Activated CD4-positive, alpha-beta T cell treated with anti-CD3 and anti-CD28 coated beads, Interleukin-2, amount 10 ng/mL, durations not matched to agents 24 days and 14 days (primary cell): ENCODE results near the gene HELB. TPM values are rescaled to one million over a fixed set of nuclear protein-coding genes. Genes with fewer than 3 reads are reported as not detected.
"Not testable (repeated sequence)": the region's sequence is repeated elsewhere in the genome, so short reads cannot be mapped to it uniquely, and the experiment has no call there.

Experiments used
- DNase-seq: peaks from one replicate; pipeline ENCODE4 v3.0.0; 2022
- H3K27ac Mint-ChIP-seq: one replicate; pipeline ENCODE4 v1.8.0; 2022; ENCODE audit warnings: mild to moderate bottlenecking, mixed read lengths
- H3K27me3 Mint-ChIP-seq: one replicate; pipeline ENCODE4 v1.8.0; 2022; ENCODE audit warnings: mixed read lengths
- H3K36me3 Mint-ChIP-seq: one replicate; pipeline ENCODE4 v1.8.0; 2022; ENCODE audit warnings: low read depth, mild to moderate bottlenecking, mixed read lengths
- H3K4me1 Mint-ChIP-seq: one replicate; pipeline ENCODE4 v1.8.0; 2021; ENCODE audit warnings: mixed read lengths
- H3K4me3 Mint-ChIP-seq: one replicate; pipeline ENCODE4 v1.8.0; 2022; ENCODE audit warnings: mild to moderate bottlenecking, moderate library complexity, mixed read lengths
- H3K9me3 Mint-ChIP-seq: one replicate; pipeline ENCODE4 v1.8.0; 2021; ENCODE audit warnings: mixed read lengths
- intact Hi-C: fragments of 100-400 bp; cut with micrococcal nuclease; formaldehyde crosslinking; loops from one replicate; pipeline ENCODE4 v1.15.1; 2023
- total RNA-seq: library from RNA; stranded (reverse); gene quantifications from 2 replicates; pipeline ENCODE4 v1.2.3, GENCODE V29; 2022

Gene HELB
- total RNA-seq, 1 donor from 2014 or later = 21.4 TPM

DNA sequence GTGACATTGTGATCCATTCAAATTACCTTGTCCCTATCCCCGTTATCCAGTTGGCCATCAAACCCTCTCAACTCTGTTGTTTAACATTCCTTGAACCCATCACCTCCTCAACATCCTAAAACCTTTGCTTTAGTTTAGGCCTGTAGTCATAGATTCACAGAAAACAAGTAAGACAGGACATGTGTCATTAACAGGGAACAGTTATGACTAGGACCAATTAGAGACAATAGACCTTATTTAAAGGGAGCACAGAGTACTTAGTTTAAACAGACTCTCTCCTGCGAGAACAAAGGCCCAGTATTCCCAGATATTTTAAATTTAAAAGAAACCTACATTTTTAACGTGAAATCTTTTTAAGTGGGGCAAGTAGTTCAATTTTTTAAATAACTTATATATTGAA, 20.0 kb upstream of the HELB start:
- Mint-ChIP-seq H3K9me3 (peaks cover 10% of the 10 kb centered on the region), H3K36me3 (peaks cover 6% of the 10 kb centered on the region), H3K4me3 (no peak overlapping the region), H3K4me1 (peaks cover 26% of the 10 kb centered on the region), H3K27me3 (no peaks in the 10 kb centered on the region), H3K27ac (no peak overlapping the region)
- intact Hi-C loops = no loop called here
- DNase-seq = no peak

DNA sequence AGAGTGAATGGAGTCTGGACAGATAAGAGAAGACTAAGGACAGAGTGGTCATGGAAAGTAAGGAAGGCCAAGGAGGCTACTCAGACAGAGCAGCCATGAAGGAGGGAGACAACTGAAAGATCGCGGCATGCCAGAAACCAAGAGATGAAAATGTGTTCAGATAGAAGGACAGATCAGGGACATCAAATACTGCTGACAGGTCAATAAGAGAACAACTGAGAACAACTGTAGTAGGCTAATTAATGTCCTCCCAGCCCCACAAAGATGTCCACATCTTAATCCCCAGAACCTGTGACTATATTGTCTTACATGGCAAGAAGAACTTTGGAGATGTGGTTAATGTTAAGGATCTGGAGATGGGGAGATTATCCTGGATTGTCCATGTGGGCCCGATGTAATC, 15.0 kb upstream of the HELB start:
- Mint-ChIP-seq H3K36me3 (peaks cover 4% of the 10 kb centered on the region), H3K27ac (peak overlapping the region; percentile 25), H3K4me3 (peak overlapping the region; percentile 2), H3K4me1 (peaks cover 60% of the 10 kb centered on the region), H3K9me3 (peaks cover 4% of the 10 kb centered on the region), H3K27me3 (no peaks in the 10 kb centered on the region)
- DNase-seq = no peak
- intact Hi-C loops = loop anchor here (5.0 kb wide), 1 partner anchor 155 kb away; the partner anchor contains the start of gene LLPH

DNA sequence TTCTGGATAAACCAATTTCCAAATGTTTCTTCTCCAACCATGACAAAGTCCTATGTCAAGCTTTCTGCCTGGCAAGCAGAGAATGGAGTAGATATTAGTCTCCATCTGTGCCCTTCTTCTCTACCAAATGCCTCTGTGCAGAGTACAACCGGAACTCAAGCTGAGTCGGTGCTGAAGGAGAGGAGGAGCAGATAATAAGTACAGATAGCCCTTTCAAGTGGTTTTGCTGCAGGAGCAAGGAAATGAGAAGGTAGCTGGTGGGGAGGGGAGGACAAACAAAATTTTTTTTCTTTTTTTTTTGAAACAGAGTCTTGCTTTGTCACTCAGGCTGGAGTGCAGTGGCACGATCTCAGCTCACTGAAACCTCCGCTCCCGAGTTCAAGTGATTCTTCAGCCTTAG, 14.2 kb upstream of the HELB start:
- H3K9me3 Mint-ChIP-seq = peaks cover 7% of the 10 kb centered on the region
- DNase-seq = peak; percentile 91
- intact Hi-C loops = loop anchor here (1.0 to 5.0 kb wide), 2 partner anchors 14 to 156 kb away; partner anchors contain the start of genes HELB and LLPH
- H3K4me1 Mint-ChIP-seq = peaks cover 60% of the 10 kb centered on the region
- peak overlapping the region; percentile 2 for H3K4me3 Mint-ChIP-seq
- H3K36me3 Mint-ChIP-seq = peaks cover 4% of the 10 kb centered on the region
- peak overlapping the region; percentile 85 for H3K27ac Mint-ChIP-seq
- H3K27me3 Mint-ChIP-seq = no peaks in the 10 kb centered on the region

DNA sequence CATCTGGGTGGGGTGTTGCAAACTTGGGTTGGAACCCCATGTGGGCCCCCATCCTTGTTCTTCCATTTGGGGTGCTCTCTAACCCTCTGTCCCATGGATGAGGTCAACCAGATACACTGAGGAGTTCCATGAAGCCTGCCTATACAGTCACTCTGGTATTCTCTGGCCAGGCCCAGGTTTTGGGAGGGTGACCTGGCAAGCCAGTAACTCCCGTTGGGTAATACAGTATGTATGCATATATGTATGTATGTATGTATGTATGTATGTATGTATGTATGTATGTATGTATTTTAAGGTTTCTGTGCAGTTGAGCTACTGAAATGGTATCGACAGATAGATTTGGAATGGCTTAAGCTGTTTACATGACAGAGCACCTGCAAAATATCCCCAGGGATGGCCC, 12.8 kb upstream of the HELB start:
- intact Hi-C loops = loop anchor here (5.0 kb wide), 1 partner anchor 157 kb away; the partner anchor contains the start of gene LLPH
- H3K4me3 Mint-ChIP-seq = no peak overlapping the region
- peaks cover 54% of the 10 kb centered on the region for H3K4me1 Mint-ChIP-seq
- H3K27ac Mint-ChIP-seq = peak overlapping the region; percentile 14
- peaks cover 5% of the 10 kb centered on the region for H3K36me3 Mint-ChIP-seq
- peaks cover 3% of the 10 kb centered on the region for H3K9me3 Mint-ChIP-seq
- no peaks in the 10 kb centered on the region for H3K27me3 Mint-ChIP-seq
- no peak for DNase-seq

DNA sequence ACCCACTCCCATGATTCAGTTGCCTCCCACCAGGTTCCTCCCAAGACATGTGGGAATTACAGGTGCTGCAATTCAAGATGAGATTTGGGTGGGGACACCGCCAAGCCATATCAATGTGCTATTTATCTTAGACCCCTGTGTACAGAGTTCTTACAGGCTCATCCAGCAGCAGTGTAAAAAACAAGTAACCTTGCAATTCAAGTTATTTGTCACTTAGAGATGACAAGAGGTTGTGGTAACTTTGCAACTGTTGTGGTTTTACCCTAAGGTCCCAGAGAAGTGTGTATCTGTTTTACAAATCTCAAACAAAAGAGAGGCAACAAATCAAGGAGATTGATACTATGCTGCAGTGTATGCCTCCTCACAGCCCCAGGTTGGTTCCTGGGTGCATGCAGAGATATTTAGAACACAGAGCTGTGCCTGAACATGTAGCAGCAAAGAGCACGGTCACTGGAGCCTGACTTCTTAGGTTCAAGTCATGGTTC, 11.5 kb upstream of the HELB start:
- peaks cover 56% of the 10 kb centered on the region for H3K4me1 Mint-ChIP-seq
- no peaks in the 10 kb centered on the region for H3K27me3 Mint-ChIP-seq
- H3K9me3 Mint-ChIP-seq = peaks cover 3% of the 10 kb centered on the region
- H3K36me3 Mint-ChIP-seq = peaks cover 5% of the 10 kb centered on the region
- intact Hi-C loops = no loop called here
- peak overlapping the region; percentile 47 for H3K4me3 Mint-ChIP-seq
- peak; percentile 86 for DNase-seq
- peak overlapping the region; percentile 89 for H3K27ac Mint-ChIP-seq

DNA sequence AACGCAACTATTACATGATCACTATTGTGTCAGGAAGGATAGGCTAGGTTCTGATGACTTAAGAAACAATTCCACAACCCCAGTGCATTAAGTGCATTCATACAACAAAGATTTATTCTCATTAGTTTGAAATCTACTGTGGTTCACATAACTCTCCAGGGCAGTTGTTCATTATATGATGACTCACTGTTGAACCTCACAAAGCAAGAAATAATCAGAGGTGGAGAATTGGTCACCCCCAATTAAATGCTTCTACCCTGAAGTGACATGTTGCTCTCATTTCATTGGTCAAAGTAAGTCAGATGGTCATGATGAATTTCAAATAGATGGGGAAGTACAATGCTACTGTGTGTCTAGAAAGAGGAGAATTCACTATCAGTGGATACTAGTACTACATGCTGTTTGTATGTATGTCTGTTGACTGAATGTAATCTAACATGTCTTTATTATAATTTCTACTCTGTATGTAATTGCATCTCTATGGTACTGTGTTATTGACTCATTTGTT, 6.1 kb upstream of the HELB start:
- Mint-ChIP-seq H3K27me3 (no peaks in the 10 kb centered on the region), H3K4me1 (peaks cover 32% of the 10 kb centered on the region), H3K27ac (no peak overlapping the region), H3K36me3 (peaks cover 3% of the 10 kb centered on the region), H3K9me3 (peaks cover 3% of the 10 kb centered on the region), H3K4me3 (no peak overlapping the region)
- intact Hi-C loops = no loop called here
- peak; percentile 19 for DNase-seq

DNA sequence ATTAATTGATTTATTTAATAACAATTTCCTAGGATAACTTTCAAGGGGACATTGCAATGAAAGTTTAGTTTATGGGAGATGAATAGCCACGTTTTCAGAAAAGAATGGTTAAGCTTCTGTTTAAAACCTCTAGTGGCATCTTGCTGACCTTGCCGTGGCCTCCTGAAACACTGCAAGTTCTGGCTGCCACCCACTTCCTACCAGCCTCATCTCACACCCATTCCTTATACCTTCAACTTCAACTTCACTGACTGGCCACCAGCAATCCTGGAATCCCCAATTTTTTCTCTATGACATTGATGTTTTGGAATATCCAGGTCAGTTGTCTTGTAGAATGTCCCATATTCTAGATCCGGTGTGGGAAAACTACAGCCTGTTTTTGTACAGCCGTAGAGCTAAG, 5.2 kb upstream of the HELB start:
- intact Hi-C loops = no loop called here
- DNase-seq = peak; percentile 57

DNA sequence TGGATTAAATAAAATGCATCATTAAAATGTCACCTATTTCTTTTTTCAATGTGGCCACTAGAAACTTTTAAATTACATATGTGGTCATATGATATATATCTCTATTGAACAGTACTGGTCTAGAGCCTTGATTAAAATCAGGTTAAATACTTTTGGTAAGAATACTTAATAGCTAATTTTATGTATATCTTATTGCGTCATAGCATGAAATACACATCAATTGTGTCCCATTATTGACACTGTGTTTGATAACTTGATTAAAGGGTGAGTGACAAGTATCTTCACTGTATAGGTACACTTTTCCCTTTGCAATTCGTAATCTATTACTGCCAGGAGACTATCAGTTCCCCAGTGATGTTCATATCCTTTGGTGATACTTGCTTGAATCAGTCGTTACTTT, 4.4 kb upstream of the HELB start:
- Mint-ChIP-seq H3K9me3 (no peaks in the 10 kb centered on the region), H3K27ac (no peak overlapping the region), H3K27me3 (no peaks in the 10 kb centered on the region), H3K36me3 (peaks cover 3% of the 10 kb centered on the region), H3K4me1 (peaks cover 33% of the 10 kb centered on the region), H3K4me3 (no peak overlapping the region)
- intact Hi-C loops = no loop called here
- DNase-seq = no peak

More for the DNA sequence above, 5.2 kb upstream of the HELB start:
- no peaks in the 10 kb centered on the region for H3K27me3 Mint-ChIP-seq
- no peak overlapping the region for H3K4me3 Mint-ChIP-seq
- H3K4me1 Mint-ChIP-seq = peaks cover 31% of the 10 kb centered on the region
- peaks cover 3% of the 10 kb centered on the region for H3K9me3 Mint-ChIP-seq
- no peak overlapping the region for H3K27ac Mint-ChIP-seq
- H3K36me3 Mint-ChIP-seq = peaks cover 1% of the 10 kb centered on the region

DNA sequence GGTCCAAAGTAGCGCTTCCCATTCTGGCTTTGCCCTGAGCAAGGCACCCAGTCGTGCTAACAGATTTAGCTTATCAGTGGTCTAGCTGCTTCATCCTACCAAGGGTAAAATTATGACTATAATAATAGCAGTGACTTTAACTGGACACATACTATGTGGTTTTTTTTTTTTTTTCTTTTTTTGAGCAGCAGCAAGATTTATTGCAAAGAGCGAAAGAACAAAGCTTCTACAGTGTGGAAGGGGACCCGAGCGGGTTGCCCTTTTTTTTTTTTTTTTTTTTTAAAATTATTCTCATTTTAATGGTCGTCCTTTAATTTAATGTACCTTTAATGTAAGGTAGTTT, 505 bp downstream of the HELB start:
- H3K36me3 Mint-ChIP-seq = peaks cover 32% of the 10 kb centered on the region
- no peaks in the 10 kb centered on the region for H3K9me3 Mint-ChIP-seq
- intact Hi-C loops = loop anchor here (1.0 to 10.0 kb wide), 6 partner anchors 14 to 1690 kb away; partner anchors contain the start of genes LEMD3, RASSF3 and TMBIM4
- H3K27ac Mint-ChIP-seq = peak overlapping the region; percentile 100
- peak overlapping the region; percentile 99 for H3K4me3 Mint-ChIP-seq
- peaks cover 44% of the 10 kb centered on the region for H3K4me1 Mint-ChIP-seq
- no peak for DNase-seq
- H3K27me3 Mint-ChIP-seq = no peaks in the 10 kb centered on the region

DNA sequence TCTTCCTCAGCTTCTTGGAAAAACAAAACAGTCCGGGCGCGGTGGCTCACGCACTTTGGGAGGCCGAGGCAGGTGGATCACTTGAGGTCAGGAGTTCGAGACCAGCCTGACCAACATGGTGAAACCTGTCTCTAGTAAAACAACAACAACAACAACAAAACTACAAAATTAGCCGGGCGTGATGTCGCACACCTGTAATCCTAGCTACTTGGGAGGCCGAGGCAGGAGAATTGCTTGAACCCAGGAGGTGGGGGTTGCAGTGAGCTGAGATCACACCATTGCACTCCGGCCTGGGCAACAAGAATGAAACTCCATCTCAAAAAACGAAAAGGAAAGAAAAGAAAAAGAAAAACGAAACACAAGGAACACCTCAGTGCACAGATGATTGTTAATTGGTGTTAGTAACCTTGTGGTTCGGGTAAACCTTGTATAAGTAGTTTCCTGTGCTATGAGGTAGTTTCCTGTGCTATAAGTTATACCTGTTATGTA, 1.1 kb downstream of the HELB start:
- intact Hi-C loops = loop anchor here (5.0 to 10.0 kb wide), 3 partner anchors 639 to 1691 kb away; partner anchors contain the start of genes LEMD3 and RASSF3
- peak overlapping the region; percentile 99 for H3K4me3 Mint-ChIP-seq
- H3K27me3 Mint-ChIP-seq, H3K9me3 Mint-ChIP-seq: not testable (repeated sequence)
- peak overlapping the region; percentile 100 for H3K27ac Mint-ChIP-seq
- peaks cover 37% of the 10 kb centered on the region for H3K36me3 Mint-ChIP-seq
- peak; percentile 83 for DNase-seq
- H3K4me1 Mint-ChIP-seq = peaks cover 47% of the 10 kb centered on the region

DNA sequence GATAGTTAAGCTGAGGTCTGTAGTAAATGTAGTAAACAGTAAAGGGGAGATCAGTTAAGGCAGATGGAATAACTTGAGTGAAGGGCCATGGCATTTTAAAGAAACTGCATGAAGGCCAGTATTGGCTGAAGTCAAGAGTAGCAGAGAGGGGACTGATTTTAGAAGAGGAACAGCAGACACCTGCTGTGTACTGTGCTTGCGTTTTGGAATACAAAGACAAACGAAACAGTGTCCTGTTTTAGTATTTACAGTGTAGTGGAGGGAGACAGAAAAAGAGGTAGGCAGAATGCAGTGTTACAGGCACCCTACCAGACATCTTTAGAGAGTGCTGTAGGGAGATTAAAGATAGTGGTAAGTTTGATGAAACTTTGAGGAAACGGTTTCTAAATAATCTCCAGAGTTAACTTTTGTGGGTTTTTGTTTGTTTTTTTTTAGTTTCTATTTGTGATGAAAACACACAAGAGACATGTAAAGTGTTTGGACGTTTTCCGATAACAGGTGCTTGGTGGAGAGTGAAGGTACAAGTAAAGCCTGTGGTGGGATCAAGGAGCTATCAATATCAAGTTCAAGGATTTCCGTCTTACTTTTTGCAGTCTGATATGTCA, 2.1 kb downstream of the HELB start:
- peak; percentile 70 for DNase-seq
- Mint-ChIP-seq H3K27ac (peak overlapping the region; percentile 100), H3K36me3 (peaks cover 43% of the 10 kb centered on the region), H3K27me3 (no peaks in the 10 kb centered on the region), H3K4me3 (peak overlapping the region; percentile 99), H3K9me3 (no peaks in the 10 kb centered on the region), H3K4me1 (peaks cover 52% of the 10 kb centered on the region)
- intact Hi-C loops = loop anchor here (5.0 to 10.0 kb wide), 3 partner anchors 640 to 1692 kb away; partner anchors contain the start of genes LEMD3 and RASSF3

DNA sequence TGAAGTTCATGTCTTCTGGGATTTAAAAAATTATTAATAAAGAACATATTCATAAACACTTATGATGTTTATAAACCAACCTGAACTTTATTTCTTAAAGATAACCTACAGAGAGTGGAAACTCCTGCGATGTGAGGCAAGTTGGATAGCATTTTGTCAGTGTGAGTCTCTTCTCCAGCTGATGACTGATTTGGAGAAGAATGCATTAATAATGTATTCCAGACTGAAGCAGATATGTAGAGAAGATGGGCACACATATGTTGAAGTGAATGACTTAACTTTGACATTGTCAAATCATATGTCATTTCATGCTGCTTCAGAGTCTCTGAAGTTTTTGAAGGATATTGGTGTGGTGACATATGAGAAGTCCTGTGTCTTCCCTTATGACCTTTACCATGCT, 7.3 kb downstream of the HELB start:
- no peaks in the 10 kb centered on the region for H3K27me3 Mint-ChIP-seq
- DNase-seq = no peak
- H3K4me1 Mint-ChIP-seq = peaks cover 64% of the 10 kb centered on the region
- H3K9me3 Mint-ChIP-seq = no peaks in the 10 kb centered on the region
- peaks cover 79% of the 10 kb centered on the region for H3K36me3 Mint-ChIP-seq
- no peak overlapping the region for H3K27ac Mint-ChIP-seq
- intact Hi-C loops = loop anchor here (10.0 kb wide), 1 partner anchor 645 kb away; no protein-coding TSS in a partner anchor
- H3K4me3 Mint-ChIP-seq = no peak overlapping the region

DNA sequence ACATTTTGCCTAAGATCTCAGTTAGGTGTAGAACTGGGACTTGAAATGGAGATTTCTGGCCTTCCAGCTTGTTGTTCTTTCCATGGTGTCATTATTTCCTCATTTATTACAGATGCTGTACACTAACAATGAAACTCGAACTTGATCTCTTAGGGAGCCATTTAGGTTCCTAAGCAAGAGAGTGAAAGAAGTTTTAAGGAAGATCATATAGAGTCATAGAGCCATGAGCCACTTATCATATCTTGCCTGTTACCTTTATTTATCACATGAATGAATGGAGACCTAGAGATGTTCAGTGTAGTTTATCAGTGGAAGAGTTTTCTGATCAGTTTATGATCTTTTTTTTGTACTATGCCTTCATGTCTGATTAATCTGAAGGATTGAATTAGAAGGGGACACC, 9.9 kb downstream of the HELB start:
- H3K36me3 Mint-ChIP-seq = peaks cover 76% of the 10 kb centered on the region
- peak overlapping the region; percentile 54 for H3K4me3 Mint-ChIP-seq
- H3K4me1 Mint-ChIP-seq = peaks cover 51% of the 10 kb centered on the region
- no peaks in the 10 kb centered on the region for H3K27me3 Mint-ChIP-seq
- no peaks in the 10 kb centered on the region for H3K9me3 Mint-ChIP-seq
- intact Hi-C loops = no loop called here
- DNase-seq = no peak
- H3K27ac Mint-ChIP-seq = peak overlapping the region; percentile 2

DNA sequence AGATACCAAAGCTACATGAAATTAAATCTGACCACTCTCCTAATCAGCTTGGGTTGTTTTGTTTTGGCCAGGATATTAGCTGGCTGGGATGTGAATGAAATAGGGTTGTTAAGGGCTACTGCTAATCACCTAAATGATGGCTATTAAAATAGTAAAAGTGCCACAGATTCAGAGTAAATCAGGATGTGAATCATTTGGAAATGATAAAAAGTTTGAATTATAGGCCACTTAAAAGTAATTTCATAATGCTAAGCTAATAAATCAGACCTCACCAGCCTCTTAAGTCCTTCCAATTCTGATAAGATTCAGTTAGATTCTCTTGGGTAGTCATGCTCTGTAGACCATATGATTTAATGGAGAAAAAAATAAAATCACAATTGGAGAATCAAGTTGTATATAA, 12.0 kb downstream of the HELB start:
- Mint-ChIP-seq H3K4me3 (no peak overlapping the region), H3K27ac (no peak overlapping the region), H3K9me3 (no peaks in the 10 kb centered on the region), H3K4me1 (peaks cover 46% of the 10 kb centered on the region), H3K27me3 (no peaks in the 10 kb centered on the region), H3K36me3 (peaks cover 72% of the 10 kb centered on the region)
- peak; percentile 14 for DNase-seq
- intact Hi-C loops = no loop called here
